Spleen (tissue), 11 donors: ENCODE results near the gene SNRNP48. TPM values are rescaled to one million over a fixed set of nuclear protein-coding genes. Genes with fewer than 3 reads are reported as not detected.

Experiments used
- DNase-seq: peaks from one replicate; pipeline ENCODE4 v3.0.0-alpha.2; 2020
- H3K27ac ChIP-seq, 8 donors: fragments of 200-600 bp; sonication (generic) in 7 of 8; 1 replicate in 4 of 8; 2 replicates in 4 of 8; pipeline versions ENCODE4 v1.5.0 to v1.8.0; 2016 to 2021; ENCODE audit warnings: inconsistent platforms in 4 of 8, mild to moderate bottlenecking in 4 of 8, moderate library complexity in 1 of 8
- H3K27me3 ChIP-seq, 7 donors: fragments of 200-600 bp; sonication (generic) in 6 of 7; replicated peaks in 1 of 7; 1 replicate in 4 of 7; 2 replicates in 3 of 7; pipeline versions ENCODE4 v1.5.0 to v1.8.0; 2016 to 2021; ENCODE audit warnings: inconsistent platforms in 3 of 7, mild to moderate bottlenecking in 1 of 7
- H3K36me3 ChIP-seq, 6 donors: fragments of 200-600 bp; sonication (generic) in 5 of 6; 1 replicate in 4 of 6; 2 replicates in 2 of 6; pipeline versions ENCODE4 v1.5.0 to v1.8.0; 2016 to 2021; ENCODE audit warnings: inconsistent platforms in 2 of 6
- H3K4me1 ChIP-seq, 6 donors: fragments of 200-600 bp; sonication (generic) in 5 of 6; 1 replicate in 3 of 6; 2 replicates in 3 of 6; pipeline versions ENCODE4 v1.5.0 to v1.8.0; 2016 to 2021; ENCODE audit warnings: inconsistent platforms in 3 of 6
- H3K4me3 ChIP-seq, 8 donors: fragments of 200-600 bp; sonication (generic) in 7 of 8; 1 replicate in 4 of 8; 2 replicates in 4 of 8; pipeline versions ENCODE4 v1.5.0 to v1.8.0; 2016 to 2021; ENCODE audit warnings: inconsistent platforms in 4 of 8, mild to moderate bottlenecking in 4 of 8, moderate library complexity in 2 of 8
- H3K9me3 ChIP-seq, 8 donors: fragments of 200-600 bp; sonication (generic) in 7 of 8; 1 replicate in 4 of 8; 2 replicates in 4 of 8; pipeline versions ENCODE4 v1.5.0 to v1.8.0; 2016 to 2021; ENCODE audit warnings: inconsistent platforms in 4 of 8
- POLR2A ChIP-seq, 3 donors: fragments of 450-650 bp; IDR thresholded peaks; one replicate each; pipeline ENCODE4 v1.5.1; 2017; ENCODE audit warnings: antibody characterized with exemption in 3 of 3, mild to moderate bottlenecking in 1 of 3
- POLR2AphosphoS5 ChIP-seq, 3 donors: sonication (generic); formaldehyde crosslinking; IDR thresholded peaks; one replicate each; pipeline ENCODE4 v1.5.1; 2017; ENCODE audit warnings: antibody characterized with exemption in 3 of 3
- WGBS, 5 donors: extraction: QIAGEN DNeasy Blood & Tissue Kit in 3 of 5; methylation state at CpG; one replicate each; pipeline versions ENCODE4 v1.1.5 to v1.1.7; 2013 to 2018; 5-methylcytosine and 5-hydroxymethylcytosine counted together
- intact Hi-C: fragments of 100-400 bp; cut with DNase I; formaldehyde crosslinking; loops from one replicate; pipeline ENCODE4 v1.15.0; 2023; ENCODE audit warnings: low total_unique reads
- polyA plus RNA-seq, 3 donors: library from polyadenylated mRNA; stranded (reverse); fragments of 200-250 nt; gene quantifications; one replicate each; pipeline ENCODE4 v1.2.1, GENCODE V29; 2013
- total RNA-seq, 7 donors: library from RNA; depleted of rRNA in 3 of 7; stranded (reverse); fragments of >200 nt in 3 of 7; fragmentation: NEBNext Ultra II Directional in 4 of 7; extraction: Animal tissue kit (Norgen Biotek cat#: 25700) in 4 of 7; gene quantifications; one replicate each; pipeline versions ENCODE4 v1.1.0 to v1.2.1, GENCODE V29; 2016 to 2021
- TF ChIP-seq, protein P1 (sequence below), 11 experiments: fragments of 200-600 bp in 7 of 11; fragments of 450-650 bp in 4 of 11; sonication (generic) in 4 of 11; IDR thresholded peaks in 8 of 11; conservative IDR thresholded peaks in 3 of 11; 1 replicate in 7 of 11; 2 replicates in 4 of 11; pipeline versions ENCODE4 v1.4.0 to v1.8.0; 2016 to 2021; ENCODE audit warnings: antibody characterized with exemption in 11 of 11, inconsistent platforms in 4 of 11, mild to moderate bottlenecking in 1 of 11
- donor health status: healthy with polysubstance abuse.
- donor health status: DM: no; HTN: no; CAD: no; lungs with moderate emphysema.
- donor health status: DM: no; HTN: no; CAD: no.
- donor health status: Bipolar disorder and iron deficiency.
- donor health status: healthy.
- donor health status: DM: no; HTN: no; CAD: no.
- donor health status: DM: yes; HTN: yes; CAD: no.

The SNRNP48 gene
- total and polyA plus RNA-seq, 10 donors, result 4.8 to 23.8 (median 14.2) TPM

- Histone ChIP-seq H3K4me1 (no peaks in the 10 kb centered on the region), H3K27me3 (peaks cover 0 to 12% (median 0%) of the 10 kb centered on the region in 7 donors), H3K4me3 (no peak overlapping the region), H3K36me3 (peaks cover 0 to 82% (median 4%) of the 10 kb centered on the region in 6 donors), H3K27ac (no peak overlapping the region), H3K9me3 (no peaks in the 10 kb centered on the region)
- DNase-seq, result no peak
- intact Hi-C loops, result no loop called here
- TF ChIP-seq POLR2AphosphoS5 (IDR thresholded peaks at IDR 0.05), result no peak
- WGBS, 5 donors, result 91 to 95% (median 94%) methylated on average over 9 of the region's 9 CpGs
Observed at GRCh38 chr6:7572213-7572943, 17.6 kb upstream of the SNRNP48 start.

- WGBS, 5 donors, result 88 to 96% (median 93%) methylated on average over 2 of the region's 2 CpGs
- Histone ChIP-seq H3K36me3 (peaks cover 0 to 69% (median 0%) of the 10 kb centered on the region in 6 donors), H3K27ac (no peak overlapping the region), H3K27me3 (peaks cover 0 to 16% (median 0%) of the 10 kb centered on the region in 7 donors), H3K4me3 (no peak overlapping the region), H3K9me3 (no peaks in the 10 kb centered on the region), H3K4me1 (no peaks in the 10 kb centered on the region)
- intact Hi-C loops, result no loop called here
- TF ChIP-seq, protein P1, sequence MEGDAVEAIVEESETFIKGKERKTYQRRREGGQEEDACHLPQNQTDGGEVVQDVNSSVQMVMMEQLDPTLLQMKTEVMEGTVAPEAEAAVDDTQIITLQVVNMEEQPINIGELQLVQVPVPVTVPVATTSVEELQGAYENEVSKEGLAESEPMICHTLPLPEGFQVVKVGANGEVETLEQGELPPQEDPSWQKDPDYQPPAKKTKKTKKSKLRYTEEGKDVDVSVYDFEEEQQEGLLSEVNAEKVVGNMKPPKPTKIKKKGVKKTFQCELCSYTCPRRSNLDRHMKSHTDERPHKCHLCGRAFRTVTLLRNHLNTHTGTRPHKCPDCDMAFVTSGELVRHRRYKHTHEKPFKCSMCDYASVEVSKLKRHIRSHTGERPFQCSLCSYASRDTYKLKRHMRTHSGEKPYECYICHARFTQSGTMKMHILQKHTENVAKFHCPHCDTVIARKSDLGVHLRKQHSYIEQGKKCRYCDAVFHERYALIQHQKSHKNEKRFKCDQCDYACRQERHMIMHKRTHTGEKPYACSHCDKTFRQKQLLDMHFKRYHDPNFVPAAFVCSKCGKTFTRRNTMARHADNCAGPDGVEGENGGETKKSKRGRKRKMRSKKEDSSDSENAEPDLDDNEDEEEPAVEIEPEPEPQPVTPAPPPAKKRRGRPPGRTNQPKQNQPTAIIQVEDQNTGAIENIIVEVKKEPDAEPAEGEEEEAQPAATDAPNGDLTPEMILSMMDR (IDR thresholded peaks at IDR 0.05 in 8 of 11, conservative IDR thresholded peaks at IDR 0.05 in 3 of 11), result no peak
- DNase-seq, result no peak
Observed at GRCh38 chr6:7574500-7574899, 15.5 kb upstream of the SNRNP48 start.

DNA sequence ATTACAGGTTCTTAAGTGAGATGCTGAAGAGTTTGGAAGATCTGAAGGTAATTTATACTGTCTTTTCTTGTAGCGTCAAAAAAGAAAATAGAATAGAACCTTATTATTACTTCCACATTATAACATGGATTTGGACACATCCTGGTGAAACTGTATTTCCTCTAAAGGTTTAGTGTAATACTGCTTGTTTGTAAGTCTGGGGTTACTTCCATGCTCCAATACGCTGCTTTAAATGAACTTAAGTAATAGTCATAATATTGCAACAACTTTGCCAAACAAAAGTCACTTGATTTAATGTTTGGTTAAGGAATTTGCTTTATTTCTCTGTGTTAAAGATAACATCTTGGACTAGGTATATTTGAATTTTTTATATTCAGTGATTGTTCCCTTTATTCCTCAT lies 11.5 kb upstream of the SNRNP48 start:
- H3K27me3 ChIP-seq, result peaks cover 0 to 7% (median 0%) of the 10 kb centered on the region in 7 donors
- 0 to 33% (median 1%) methylated on average over 2 of the region's 2 CpGs for WGBS, 5 donors
- H3K4me1 ChIP-seq, result no peaks in the 10 kb centered on the region
- no peak for TF ChIP-seq POLR2A (IDR thresholded peaks at IDR 0.05)
- TF ChIP-seq, protein P1 (IDR thresholded peaks at IDR 0.05 in 8 of 11, conservative IDR thresholded peaks at IDR 0.05 in 3 of 11), result no peak
- no peak for TF ChIP-seq POLR2AphosphoS5 (IDR thresholded peaks at IDR 0.05)
- H3K36me3 ChIP-seq, result peaks cover 0 to 47% (median 4%) of the 10 kb centered on the region in 6 donors
- no peak overlapping the region for H3K27ac ChIP-seq
- no peak overlapping the region for H3K4me3 ChIP-seq
- DNase-seq, result no peak
- H3K9me3 ChIP-seq, result no peaks in the 10 kb centered on the region
- intact Hi-C loops, result no loop called here

- peaks cover 0 to 46% (median 4%) of the 10 kb centered on the region in 6 donors for H3K36me3 ChIP-seq
- H3K27me3 ChIP-seq, result peaks cover 0 to 7% (median 0%) of the 10 kb centered on the region in 7 donors
- no peak for DNase-seq
- no peak overlapping the region for H3K4me3 ChIP-seq
- intact Hi-C loops, result no loop called here
- H3K4me1 ChIP-seq, result no peaks in the 10 kb centered on the region
- no peak overlapping the region for H3K27ac ChIP-seq
- H3K9me3 ChIP-seq, result no peaks in the 10 kb centered on the region
- no peak for TF ChIP-seq POLR2AphosphoS5 (IDR thresholded peaks at IDR 0.05)
- TF ChIP-seq, protein P1 (IDR thresholded peaks at IDR 0.05 in 8 of 11, conservative IDR thresholded peaks at IDR 0.05 in 3 of 11), result no peak
- no peak for TF ChIP-seq POLR2A (IDR thresholded peaks at IDR 0.05)
- 88 to 93% (median 90%) methylated on average over 2 of the region's 2 CpGs for WGBS, 5 donors
Observed at GRCh38 chr6:7578931-7579330, 11.1 kb upstream of the SNRNP48 start.
